Mucosa of rectum (tissue), 2 donors: ENCODE measurements around the gene TMEM119.
"Not testable (repeated sequence)": the region's sequence is repeated elsewhere in the genome, so short reads cannot be mapped to it uniquely, and the experiment has no call there.

ENCODE experiments used
- H3K27ac ChIP-seq, 2 donors: one replicate each; pipeline ENCODE4 v1.7.0; 2013; ENCODE audit warnings: inconsistent platforms in 2 of 2, low read depth in 2 of 2, low read length in 2 of 2
- H3K27me3 ChIP-seq, 2 donors: one replicate each; pipeline ENCODE4 v1.7.0; 2013; ENCODE audit warnings: low read length in 2 of 2; ENCODE audit not compliant: control insufficient read depth in 2 of 2, insufficient read depth in 2 of 2
- H3K36me3 ChIP-seq, 2 donors: one replicate each; pipeline ENCODE4 v1.7.0; 2013; ENCODE audit warnings: low read length in 2 of 2; ENCODE audit not compliant: control insufficient read depth in 2 of 2, insufficient read depth in 2 of 2
- H3K4me1 ChIP-seq, 2 donors: one replicate each; pipeline ENCODE4 v1.7.0; 2013; ENCODE audit warnings: low read length in 2 of 2, mild to moderate bottlenecking in 1 of 2; ENCODE audit not compliant: control insufficient read depth in 2 of 2, insufficient read depth in 2 of 2
- H3K4me3 ChIP-seq, 2 donors: one replicate each; pipeline ENCODE4 v1.7.0; 2013; ENCODE audit warnings: low read length in 2 of 2
- H3K9ac ChIP-seq, 2 donors: one replicate each; pipeline ENCODE4 v1.7.0; 2013; ENCODE audit warnings: low read length in 2 of 2, low read depth in 1 of 2, mild to moderate bottlenecking in 1 of 2
- H3K9me3 ChIP-seq, 2 donors: one replicate each; pipeline ENCODE4 v1.7.0; 2013; ENCODE audit warnings: low read length in 2 of 2; ENCODE audit not compliant: control insufficient read depth in 2 of 2
- donor health status: healthy.
- donor health status: Normal muscosa, but diverticular disease.

Gene TMEM119

GRCh38 chr12:108582509-108582908 is 15.4 kb downstream of the TMEM119 start:
- Histone ChIP-seq H3K4me3 (no peak overlapping the region), H3K4me1 (no peaks in the 10 kb centered on the region), H3K27ac (no peak overlapping the region), H3K27me3 (no peaks in the 10 kb centered on the region), H3K9me3 (no peaks in the 10 kb centered on the region), H3K36me3 (no peaks in the 10 kb centered on the region), H3K9ac (no peak overlapping the region)

- Histone ChIP-seq H3K4me3 (no peak overlapping the region), H3K9me3 (no peaks in the 10 kb centered on the region), H3K4me1 (no peaks in the 10 kb centered on the region), H3K9ac (no peak overlapping the region), H3K36me3 (no peaks in the 10 kb centered on the region), H3K27me3 (no peaks in the 10 kb centered on the region), H3K27ac (no peak overlapping the region)
These were observed 16.3 kb downstream of the TMEM119 start for GRCh38 chr12:108581311-108582227.

GRCh38 chr12:108580531-108580930 is 17.4 kb downstream of the TMEM119 start:
- Histone ChIP-seq H3K27me3 (no peaks in the 10 kb centered on the region), H3K4me1 (no peaks in the 10 kb centered on the region), H3K4me3 (no peak overlapping the region), H3K36me3 (no peaks in the 10 kb centered on the region), H3K27ac (no peak overlapping the region), H3K9me3 (no peaks in the 10 kb centered on the region), H3K9ac (no peak overlapping the region)

- H3K27ac ChIP-seq = no peak overlapping the region
- no peaks in the 10 kb centered on the region for H3K27me3 ChIP-seq
- no peaks in the 10 kb centered on the region for H3K4me1 ChIP-seq
- no peak overlapping the region for H3K9ac ChIP-seq
- H3K9me3 ChIP-seq = no peaks in the 10 kb centered on the region
- H3K4me3 ChIP-seq = no peak overlapping the region
- no peaks in the 10 kb centered on the region for H3K36me3 ChIP-seq
These were observed 19.1 kb downstream of the TMEM119 start for GRCh38 chr12:108578813-108579212.

- Histone ChIP-seq H3K27ac (no peak overlapping the region), H3K4me3 (no peak overlapping the region), H3K9me3 (no peaks in the 10 kb centered on the region), H3K36me3 (no peaks in the 10 kb centered on the region), H3K4me1 (peaks cover 1 to 3% of the 10 kb centered on the region in 2 donors), H3K27me3 (no peaks in the 10 kb centered on the region), H3K9ac (no peak overlapping the region)
These were observed 19.6 kb downstream of the TMEM119 start for GRCh38 chr12:108578264-108578663.

GRCh38 chr12:108577458-108577857 is 20.4 kb downstream of the TMEM119 start:
- Histone ChIP-seq H3K36me3 (no peaks in the 10 kb centered on the region), H3K9me3 (no peaks in the 10 kb centered on the region), H3K4me1 (peaks cover 8 to 9% of the 10 kb centered on the region in 2 donors), H3K27me3 (no peaks in the 10 kb centered on the region), H3K27ac (no peak overlapping the region), H3K4me3 (no peak overlapping the region), H3K9ac (no peak overlapping the region)

- H3K9ac ChIP-seq = no peak overlapping the region
- peaks cover 9 to 10% of the 10 kb centered on the region in 2 donors for H3K4me1 ChIP-seq
- H3K9me3 ChIP-seq = no peaks in the 10 kb centered on the region
- H3K4me3 ChIP-seq = no peak overlapping the region
- H3K27ac ChIP-seq = no peak overlapping the region
- no peaks in the 10 kb centered on the region for H3K27me3 ChIP-seq
- H3K36me3 ChIP-seq = no peaks in the 10 kb centered on the region
These were observed 21.1 kb downstream of the TMEM119 start for GRCh38 chr12:108576660-108577234.

- no peak overlapping the region for H3K4me3 ChIP-seq
- no peak overlapping the region for H3K9ac ChIP-seq
- H3K9me3 ChIP-seq = no peaks in the 10 kb centered on the region
- H3K27ac ChIP-seq = no peak overlapping the region
- H3K27me3 ChIP-seq = no peaks in the 10 kb centered on the region
- H3K36me3 ChIP-seq = no peaks in the 10 kb centered on the region
- peaks cover 10 to 16% of the 10 kb centered on the region in 2 donors for H3K4me1 ChIP-seq
These were observed 22.5 kb downstream of the TMEM119 start for GRCh38 chr12:108575199-108575912.

GRCh38 chr12:108574276-108574675 is 23.6 kb downstream of the TMEM119 start:
- not testable (repeated sequence) for H3K4me3 ChIP-seq, H3K27ac ChIP-seq, H3K9ac ChIP-seq, H3K9me3 ChIP-seq, H3K36me3 ChIP-seq, H3K27me3 ChIP-seq
- peaks cover 10 to 16% of the 10 kb centered on the region in 2 donors for H3K4me1 ChIP-seq

GRCh38 chr12:108573317-108573716 is 24.6 kb downstream of the TMEM119 start:
- no peaks in the 10 kb centered on the region for H3K27me3 ChIP-seq
- H3K9ac ChIP-seq = no peak overlapping the region
- H3K36me3 ChIP-seq = peaks cover 6 to 11% of the 10 kb centered on the region in 2 donors
- no peak overlapping the region for H3K4me3 ChIP-seq
- no peaks in the 10 kb centered on the region for H3K9me3 ChIP-seq
- no peak overlapping the region for H3K27ac ChIP-seq
- H3K4me1 ChIP-seq = peaks cover 13 to 18% of the 10 kb centered on the region in 2 donors
